SHP77 (cell line): ENCODE measurements around the gene PKP3.
"Not testable (repeated sequence)": the region's sequence is repeated elsewhere in the genome, so short reads cannot be mapped to it uniquely, and the experiment has no call there.

Source experiments
- DNase-seq, 2 experiments: peaks; one replicate each; lab custom pipeline; 2025; lab: John Stamatoyannopoulos, UW

Gene PKP3

GRCh38 chr11:379205-380094 lies 14.6 kb upstream of the PKP3 start:
- no peak for DNase-seq

GRCh38 chr11:380095-380480 lies 13.9 kb upstream of the PKP3 start:
- DNase-seq, result no peak

DNA sequence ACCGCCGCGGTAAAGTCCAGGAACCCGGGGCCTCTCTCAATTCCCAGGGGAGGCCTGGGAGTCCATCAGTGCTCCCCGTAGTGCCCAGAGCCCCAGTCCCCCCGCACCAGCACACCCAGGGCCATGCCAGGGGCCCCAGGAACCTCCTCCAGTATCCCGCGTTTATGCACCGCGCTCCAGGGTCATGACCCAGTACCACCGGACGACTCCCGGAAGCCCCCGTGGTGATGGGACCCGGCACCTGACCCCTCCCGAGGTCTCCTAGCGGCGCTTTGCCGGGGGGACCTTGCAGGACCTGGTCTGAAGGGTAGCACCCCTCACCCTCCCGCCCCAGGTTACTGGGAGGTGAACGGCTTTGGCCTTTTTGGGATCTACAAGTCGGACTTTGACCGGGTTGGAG lies 13.5 kb upstream of the PKP3 start:
- no peak for DNase-seq

GRCh38 chr11:380996-381395 lies 13.0 kb upstream of the PKP3 start:
- no peak for DNase-seq

- DNase-seq, result no peak
These were observed 12.4 kb upstream of the PKP3 start for GRCh38 chr11:381501-382072.

GRCh38 chr11:382081-382629 lies 11.9 kb upstream of the PKP3 start:
- no peak for DNase-seq

- no peak for DNase-seq
These were observed 10.6 kb upstream of the PKP3 start for GRCh38 chr11:383431-383830.

DNA sequence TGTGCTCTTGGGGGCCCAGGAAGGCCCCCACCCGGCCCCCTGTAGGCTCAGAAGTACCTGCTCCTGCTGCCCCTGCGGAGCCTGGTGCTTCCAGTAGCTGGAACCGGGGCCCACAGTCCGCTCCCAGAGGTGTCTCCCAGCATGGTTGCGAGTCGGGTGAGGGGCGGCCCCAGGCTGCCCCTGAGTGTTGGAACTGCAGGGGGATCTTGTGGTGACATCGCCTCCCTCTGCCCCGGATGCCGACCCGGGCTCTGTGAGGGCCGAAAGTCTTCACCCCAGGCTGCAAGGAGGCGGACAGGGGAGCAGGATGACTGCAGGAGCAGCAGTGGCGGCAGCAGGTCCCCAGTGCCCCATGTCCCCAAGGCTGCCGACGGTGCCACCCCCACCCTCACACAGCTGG lies 9.5 kb upstream of the PKP3 start:
- no peak for DNase-seq

DNA sequence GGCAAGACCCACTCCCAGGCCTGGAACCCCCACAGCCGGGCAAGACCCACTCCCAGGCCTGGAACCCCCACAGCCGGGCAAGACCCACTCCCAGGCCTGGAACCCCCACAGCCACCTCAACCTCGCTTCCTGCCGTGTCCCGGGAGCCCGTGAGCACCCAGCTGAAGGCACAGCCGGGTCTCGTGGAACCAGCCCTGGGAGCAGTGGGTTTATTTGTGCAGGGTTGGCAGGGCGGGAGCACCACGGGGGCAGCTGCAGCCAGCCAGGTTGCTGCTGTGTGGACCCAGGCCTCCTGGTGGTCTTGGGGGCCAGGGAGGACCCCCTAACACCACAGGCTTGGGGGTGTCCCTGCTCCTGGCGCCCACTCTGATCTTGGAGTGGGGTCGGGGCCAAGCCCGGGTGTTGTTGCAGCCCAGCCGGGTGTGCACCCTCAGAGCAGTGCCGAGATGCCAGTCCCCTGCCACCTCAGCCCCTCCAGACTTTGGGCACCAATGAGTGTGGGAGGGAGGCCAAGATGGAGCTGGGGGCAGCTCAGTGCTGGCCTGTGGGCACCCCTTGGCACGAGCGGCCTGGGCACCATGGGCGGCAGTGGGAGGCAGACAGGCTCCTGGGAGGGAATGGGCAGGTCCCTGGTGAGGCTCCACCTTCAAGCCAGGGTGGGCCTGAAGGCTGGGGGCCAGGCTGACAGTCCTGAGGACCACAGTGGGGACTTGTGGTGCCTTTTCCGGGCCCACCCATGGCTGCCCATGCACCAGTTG lies 8.2 kb upstream of the PKP3 start:
- DNase-seq, result no peak

- no peak for DNase-seq
These were observed 7.5 kb upstream of the PKP3 start for GRCh38 chr11:386483-386882.

DNA sequence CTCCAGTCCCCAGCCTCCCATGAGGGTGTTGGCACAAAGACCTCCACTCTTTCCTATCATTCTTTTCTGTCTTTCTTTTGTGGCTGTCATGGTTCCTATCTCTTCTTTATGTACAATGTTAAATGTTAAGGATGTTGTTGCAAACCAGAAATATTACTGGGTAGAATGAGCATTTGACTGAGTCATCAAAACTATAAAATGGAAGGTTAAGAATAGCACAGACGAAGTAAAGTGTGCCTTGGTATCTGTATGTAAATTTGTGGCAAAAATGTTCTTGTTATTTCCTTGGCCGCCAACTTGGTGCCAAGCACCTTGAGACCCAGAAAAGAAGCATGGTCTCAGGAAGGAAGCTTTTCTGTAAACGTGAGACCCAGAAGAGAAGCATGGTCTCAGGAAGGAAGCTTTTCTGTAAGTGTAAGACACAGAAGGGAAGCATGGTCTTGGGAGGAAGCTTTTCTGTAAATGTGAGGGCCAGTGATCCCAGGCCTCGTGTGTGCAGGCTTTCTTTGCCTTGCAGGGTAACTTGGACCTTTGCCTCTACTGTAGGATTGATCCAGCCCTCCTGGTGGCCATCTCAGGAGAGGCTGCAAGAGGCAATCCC lies 6.7 kb upstream of the PKP3 start:
- DNase-seq, result no peak

GRCh38 chr11:389369-389768 lies 4.6 kb upstream of the PKP3 start:
- not testable (repeated sequence) for DNase-seq

GRCh38 chr11:390175-390574 lies 3.8 kb upstream of the PKP3 start:
- DNase-seq, result no peak

GRCh38 chr11:391117-392017 lies 2.6 kb upstream of the PKP3 start:
- DNase-seq, result no peak

GRCh38 chr11:392102-392777 lies 1.8 kb upstream of the PKP3 start:
- no peak for DNase-seq

DNA sequence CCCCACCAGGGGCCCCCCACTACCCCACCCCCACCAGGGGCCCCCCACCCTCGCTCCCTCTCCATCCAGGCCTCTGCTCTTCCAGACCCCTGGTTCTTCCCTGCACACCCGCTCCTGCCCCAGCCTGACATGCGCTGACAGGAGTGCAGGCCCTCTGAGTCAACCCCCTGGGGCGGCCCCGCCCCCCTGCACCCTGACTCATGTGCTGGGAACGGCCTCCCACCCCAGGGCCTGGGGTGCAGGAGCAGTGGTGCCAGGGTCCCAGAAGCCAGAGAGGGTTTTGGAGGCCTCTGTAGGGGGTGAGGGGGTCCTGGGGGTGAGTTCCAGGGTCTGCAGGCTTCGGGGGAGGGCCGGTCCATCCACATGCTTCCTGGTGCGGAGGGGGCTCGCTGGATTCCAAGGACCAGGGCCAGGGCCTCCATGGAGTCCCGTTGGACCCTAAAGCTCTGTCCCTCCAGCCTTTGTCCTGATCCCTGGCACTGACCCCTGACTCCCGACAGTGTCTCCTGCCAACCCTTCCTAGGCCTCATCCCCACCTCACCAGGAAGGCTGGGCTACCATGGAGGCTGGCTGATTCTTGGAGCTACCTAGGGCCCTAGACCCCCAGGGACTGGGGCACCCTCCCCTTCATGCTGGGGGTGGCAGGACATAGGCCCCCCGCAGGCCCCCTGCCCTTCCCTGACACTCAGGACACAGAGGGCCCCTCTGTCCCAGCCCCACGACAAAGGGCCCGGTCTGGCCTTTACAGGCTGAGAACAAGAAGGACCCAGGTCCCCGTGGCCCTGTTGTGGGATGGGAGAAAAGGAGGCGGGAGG lies 583 bp upstream of the PKP3 start:
- no peak for DNase-seq

DNA sequence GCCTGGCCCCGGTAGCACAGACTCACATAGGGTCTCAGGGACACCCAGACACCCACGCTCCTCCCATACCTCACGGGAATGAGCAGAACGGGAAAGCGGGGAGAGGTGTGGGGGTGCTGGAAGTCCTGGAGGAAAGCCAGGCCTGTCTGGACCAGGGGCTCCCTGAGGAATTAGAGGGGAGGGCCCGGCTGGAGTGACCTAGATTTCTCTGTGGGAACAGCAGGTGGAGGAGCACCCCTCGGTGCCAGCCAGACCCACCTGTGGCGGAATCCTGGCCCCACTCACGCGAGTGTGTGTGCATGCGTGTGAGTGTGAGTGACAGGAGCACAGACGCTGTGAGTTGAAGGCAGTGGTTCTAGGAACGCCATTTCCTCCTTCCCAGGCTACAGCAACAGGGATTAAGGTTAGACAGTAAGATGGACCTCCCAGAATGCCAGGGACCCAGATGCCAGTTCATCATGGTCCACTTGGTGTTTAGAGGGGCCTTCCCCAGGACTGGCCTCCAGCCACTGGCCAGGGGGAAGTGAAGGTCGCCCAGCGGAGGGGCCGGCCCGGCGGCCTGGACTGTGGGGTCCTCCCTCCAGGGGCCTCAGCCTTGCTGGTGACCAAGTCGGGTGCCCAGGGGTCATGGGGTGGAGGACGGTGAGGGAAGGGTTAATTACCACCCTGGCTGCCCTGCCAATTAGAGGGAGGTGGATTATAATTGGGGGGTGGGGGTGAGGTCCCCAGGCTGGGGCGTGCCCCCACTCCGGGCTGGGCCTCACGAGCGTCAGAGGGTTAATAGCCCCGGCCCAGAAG lies 1.0 kb downstream of the PKP3 start:
- no peak for DNase-seq

- no peak for DNase-seq
These were observed 1.9 kb downstream of the PKP3 start for GRCh38 chr11:395866-396265.

- DNase-seq, result peak; percentile 22 to 50
These were observed 2.5 kb downstream of the PKP3 start for GRCh38 chr11:396511-396947.
